IPS-NIHi7 (cell line): ENCODE data around the gene SPINT2.

Source experiments
- DNase-seq: peaks from one replicate; pipeline ENCODE4 v3.0.0; 2012; ENCODE audit warnings: mixed read lengths; ENCODE audit errors: extremely low spot score

Gene SPINT2

GRCh38 chr19:38294090-38294489 lies 29.7 kb downstream of the SPINT2 start:
- DNase-seq = no peak

GRCh38 chr19:38298821-38299680 lies 34.7 kb downstream of the SPINT2 start:
- DNase-seq = no peak

GRCh38 chr19:38303517-38304351 lies 39.4 kb downstream of the SPINT2 start, which contains the start of gene C19orf33:
C19orf33 (plus strand) TSS chr19:38304251; CDS start chr19:38304262, 11 bp downstream.
- DNase-seq = peak; percentile 73

- no peak for DNase-seq
Observed at GRCh38 chr19:38304352-38304865, 40.0 kb downstream of the SPINT2 start.

- DNase-seq = peak; percentile 96
Observed at GRCh38 chr19:38304866-38305429, 40.6 kb downstream of the SPINT2 start.

- DNase-seq = no peak
Observed at GRCh38 chr19:38306236-38306635, 41.9 kb downstream of the SPINT2 start.

GRCh38 chr19:38307076-38307475 lies 42.7 kb downstream of the SPINT2 start:
- DNase-seq = no peak

- no peak for DNase-seq
Observed at GRCh38 chr19:38307597-38307996, 43.2 kb downstream of the SPINT2 start.

GRCh38 chr19:38308006-38308766 lies 43.8 kb downstream of the SPINT2 start:
- DNase-seq = no peak

GRCh38 chr19:38308926-38309614 lies 44.7 kb downstream of the SPINT2 start:
- DNase-seq = no peak

GRCh38 chr19:38309615-38310278 lies 45.4 kb downstream of the SPINT2 start:
- no peak for DNase-seq

GRCh38 chr19:38310279-38310670 lies 45.9 kb downstream of the SPINT2 start:
- DNase-seq = no peak

- no peak for DNase-seq
Observed at GRCh38 chr19:38310986-38311385, 46.6 kb downstream of the SPINT2 start.

- peak; percentile 99 for DNase-seq
Observed at GRCh38 chr19:38315657-38316476, 51.5 kb downstream of the SPINT2 start, which contains the start of gene YIF1B. YIF1B (minus strand) TSS chr19:38315947; CDS start chr19:38315917, 30 bp downstream.

- no peak for DNase-seq
Observed at GRCh38 chr19:38316477-38317067, 52.2 kb downstream of the SPINT2 start.

- DNase-seq = no peak
Observed at GRCh38 chr19:38317104-38317612, 52.8 kb downstream of the SPINT2 start.

GRCh38 chr19:38318660-38319059 lies 54.3 kb downstream of the SPINT2 start:
- no peak for DNase-seq
